Stomach (tissue), 9 donors: Measurements from ENCODE around the gene APOL3. TPM values are rescaled to one million over a fixed set of nuclear protein-coding genes. Genes with fewer than 3 reads are reported as not detected.
"Not testable (repeated sequence)": the region's sequence is repeated elsewhere in the genome, so short reads cannot be mapped to it uniquely, and the experiment has no call there.

Source experiments
- DNase-seq, 2 donors: peaks; one replicate each; pipeline versions ENCODE4 v3.0.0 to v3.0.0-alpha.2; 2013 to 2019
- H3K27ac ChIP-seq, 5 donors: fragments of 200-600 bp in 4 of 5; sonication (generic) in 4 of 5; one replicate each; pipeline ENCODE4 v1.5.1; 2013 to 2019; ENCODE audit warnings: mild to moderate bottlenecking in 1 of 5, moderate library complexity in 1 of 5
- H3K27me3 ChIP-seq, 3 donors: fragments of 200-600 bp; sonication (generic); one replicate each; pipeline ENCODE4 v1.5.1; 2017 to 2019; ENCODE audit warnings: mixed run types in 1 of 3
- H3K36me3 ChIP-seq, 4 donors: fragments of 200-600 bp; sonication (generic); 1 replicate in 3 of 4; 2 replicates in 1 of 4; pipeline ENCODE4 v1.5.1; 2016 to 2019
- H3K4me1 ChIP-seq, 4 donors: fragments of 200-600 bp; sonication (generic); one replicate each; pipeline ENCODE4 v1.5.1; 2016 to 2019
- H3K4me3 ChIP-seq, 4 donors: fragments of 200-600 bp; sonication (generic) in 3 of 4; one replicate each; pipeline ENCODE4 v1.5.1; 2016 to 2019; ENCODE audit warnings: mild to moderate bottlenecking in 1 of 4
- H3K9me3 ChIP-seq, 4 donors: fragments of 200-600 bp; sonication (generic); one replicate each; pipeline ENCODE4 v1.5.1; 2016 to 2019
- EP300 ChIP-seq: sonication (generic); formaldehyde crosslinking; IDR thresholded peaks from one replicate; pipeline ENCODE4 v1.6.1; 2017; ENCODE audit warnings: antibody characterized with exemption
- POLR2A ChIP-seq, 4 donors: fragments of 450-650 bp; IDR thresholded peaks; one replicate each; pipeline ENCODE4 v1.6.1; 2016; ENCODE audit warnings: antibody characterized with exemption in 4 of 4, control low read depth in 2 of 4, mild to moderate bottlenecking in 1 of 4, moderate library complexity in 1 of 4
- POLR2AphosphoS5 ChIP-seq, 3 donors: sonication (generic); formaldehyde crosslinking; IDR thresholded peaks; one replicate each; pipeline ENCODE4 v1.6.1; 2016; ENCODE audit warnings: antibody characterized with exemption in 3 of 3
- WGBS, 5 donors: extraction: QIAGEN DNeasy Blood & Tissue Kit in 3 of 5; methylation state at CpG; one replicate each; pipeline versions ENCODE4 v1.1.5 to v1.1.7; 2013 to 2018; 5-methylcytosine and 5-hydroxymethylcytosine counted together
- intact Hi-C: fragments of 100-400 bp; cut with DNase I; formaldehyde crosslinking; loops from one replicate; pipeline ENCODE4 v1.15.1; 2023; ENCODE audit warnings: low total_unique reads
- polyA plus RNA-seq, 3 donors: library from polyadenylated mRNA; stranded (reverse); fragments of 200-250 nt; gene quantifications; one replicate each; pipeline ENCODE4 v1.2.3, GENCODE V29; 2013
- total RNA-seq, 5 donors: library from RNA; depleted of rRNA; stranded (reverse); fragments of >200 nt; gene quantifications; one replicate each; pipeline versions ENCODE4 v1.1.0 to v1.2.3, GENCODE V29; 2014 to 2016
- TF ChIP-seq, protein P1 (sequence below), 7 experiments: fragments of 450-650 bp in 4 of 7; fragments of 200-600 bp in 3 of 7; sonication (generic) in 3 of 7; IDR thresholded peaks; one replicate each; pipeline ENCODE4 v1.5.1; 2016 to 2019; ENCODE audit warnings: antibody characterized with exemption in 7 of 7, control low read depth in 2 of 7, mild to moderate bottlenecking in 1 of 7
- donor health status: healthy with polysubstance abuse.
- donor health status: Bipolar disorder and iron deficiency.
- donor health status: healthy.

APOL3 gene
- total and polyA plus RNA-seq, 8 donors, result 2.9 to 29.9 (median 15.6) TPM; not detected in 1

- TF ChIP-seq, protein P1, sequence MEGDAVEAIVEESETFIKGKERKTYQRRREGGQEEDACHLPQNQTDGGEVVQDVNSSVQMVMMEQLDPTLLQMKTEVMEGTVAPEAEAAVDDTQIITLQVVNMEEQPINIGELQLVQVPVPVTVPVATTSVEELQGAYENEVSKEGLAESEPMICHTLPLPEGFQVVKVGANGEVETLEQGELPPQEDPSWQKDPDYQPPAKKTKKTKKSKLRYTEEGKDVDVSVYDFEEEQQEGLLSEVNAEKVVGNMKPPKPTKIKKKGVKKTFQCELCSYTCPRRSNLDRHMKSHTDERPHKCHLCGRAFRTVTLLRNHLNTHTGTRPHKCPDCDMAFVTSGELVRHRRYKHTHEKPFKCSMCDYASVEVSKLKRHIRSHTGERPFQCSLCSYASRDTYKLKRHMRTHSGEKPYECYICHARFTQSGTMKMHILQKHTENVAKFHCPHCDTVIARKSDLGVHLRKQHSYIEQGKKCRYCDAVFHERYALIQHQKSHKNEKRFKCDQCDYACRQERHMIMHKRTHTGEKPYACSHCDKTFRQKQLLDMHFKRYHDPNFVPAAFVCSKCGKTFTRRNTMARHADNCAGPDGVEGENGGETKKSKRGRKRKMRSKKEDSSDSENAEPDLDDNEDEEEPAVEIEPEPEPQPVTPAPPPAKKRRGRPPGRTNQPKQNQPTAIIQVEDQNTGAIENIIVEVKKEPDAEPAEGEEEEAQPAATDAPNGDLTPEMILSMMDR (IDR thresholded peaks at IDR 0.05), result no peak
- TF ChIP-seq EP300 (no peak), POLR2AphosphoS5 (IDR thresholded peaks at IDR 0.05) (no peak), POLR2A (IDR thresholded peaks at IDR 0.05) (no peak)
- Histone ChIP-seq H3K4me1 (no peaks in the 10 kb centered on the region), H3K27ac (no peak overlapping the region), H3K36me3 (no peaks in the 10 kb centered on the region), H3K9me3 (peaks cover 0 to 8% (median 0%) of the 10 kb centered on the region in 4 donors), H3K4me3 (no peak overlapping the region), H3K27me3 (no peaks in the 10 kb centered on the region)
- intact Hi-C loops, result no loop called here
- 81 to 93% (median 85%) methylated on average over 8 of the region's 8 CpGs for WGBS, 5 donors
- DNase-seq, result no peak
Measured at GRCh38 chr22:36097880-36098279, 62.7 kb downstream of the APOL3 start.

DNA sequence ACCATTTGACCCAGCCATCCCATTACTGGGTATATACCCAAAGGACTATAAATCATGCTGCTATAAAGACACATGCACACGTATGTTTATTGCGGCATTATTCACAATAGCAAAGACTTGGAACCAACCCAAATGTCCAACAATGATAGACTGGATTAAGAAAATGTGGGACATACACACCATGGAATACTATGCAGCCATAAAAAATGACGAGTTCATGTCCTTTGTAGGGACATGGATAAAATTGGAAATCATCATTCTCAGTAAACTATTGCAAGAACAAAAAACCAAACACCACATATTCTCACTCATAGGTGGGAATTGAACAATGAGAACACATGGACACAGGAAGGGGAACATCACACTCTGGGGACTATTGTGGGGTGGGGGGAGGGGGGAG is 69.8 kb downstream of the APOL3 start:
- H3K4me3 ChIP-seq, intact Hi-C loops, H3K9me3 ChIP-seq, H3K27me3 ChIP-seq, DNase-seq, H3K4me1 ChIP-seq, H3K27ac ChIP-seq, H3K36me3 ChIP-seq: not testable (repeated sequence)
- WGBS, 5 donors, result 40 to 100% (median 76%) methylated on average over 1 to 2 of the region's 3 CpGs

Other genes starting within 250 kb of the APOL3 start
- 100 to 1,000 TPM in 1 of 5 donors, 10 to 100 TPM in 4; 41.4 to 176 (median 64.9) TPM for gene RBFOX2, start 131.9 kb downstream of the APOL3 start, total RNA-seq
- gene RBFOX2, start 131.9 kb downstream of the APOL3 start, polyA plus RNA-seq, result 10 to 100 TPM; 14.9 to 26.6 (median 21.5) TPM
- 10 to 100 TPM in 1 of 5 donors, 1 to 10 TPM in 2, not detected in 2; 1.2 to 13.2 (median 3.6) TPM for gene APOL4, start 41.1 kb upstream of the APOL3 start, total RNA-seq
- gene APOL4, start 41.1 kb upstream of the APOL3 start, polyA plus RNA-seq, result 10 to 100 TPM in 1 of 3 donors, 1 to 10 TPM in 2; 8.2 to 12.7 (median 9.7) TPM
- gene APOL2, start 78.8 kb upstream of the APOL3 start, total RNA-seq, result 100 to 1,000 TPM in 1 of 5 donors, 10 to 100 TPM in 4; 11.6 to 101 (median 44.9) TPM
- 10 to 100 TPM; 18.8 to 36.9 (median 20.7) TPM for gene APOL2, start 78.8 kb upstream of the APOL3 start, polyA plus RNA-seq
- 10 to 100 TPM in 4 of 5 donors, 1 to 10 TPM in 1; 5.2 to 87.5 (median 38.2) TPM for gene APOL1, start 92.4 kb upstream of the APOL3 start, total RNA-seq
- 10 to 100 TPM in 2 of 3 donors, 1 to 10 TPM in 1; 7.3 to 58.1 (median 38.9) TPM for gene APOL1, start 92.4 kb upstream of the APOL3 start, polyA plus RNA-seq
- gene MYH9, start 227.2 kb upstream of the APOL3 start, total RNA-seq, result 100 to 1,000 TPM; 155 to 620 (median 272) TPM
- gene MYH9, start 227.2 kb upstream of the APOL3 start, polyA plus RNA-seq, result 10 to 100 TPM; 46.7 to 79.3 (median 54.3) TPM